ENCODE data around the gene DAW1. TPM values are rescaled to one million over a fixed set of nuclear protein-coding genes. Genes with fewer than 3 reads are reported as not detected.

Gene DAW1
- total RNA-seq, 2 experiments from 2014 or later: not detected

- Histone ChIP-seq H3K4me3 (ENCODE audit: low read length) (no peak overlapping the region), H3K36me3 (ENCODE audit: insufficient read depth, low read length) (no peaks in the 10 kb centered on the region), H3K9me3 (ENCODE audit: control insufficient read depth in 1 of 2, insufficient read depth in 1 of 2, low read length in 2 of 2) (no peaks in the 10 kb centered on the region), H3K4me1 (ENCODE audit: insufficient read depth, low read length) (no peaks in the 10 kb centered on the region), H3K27ac (ENCODE audit: low read depth in 1 of 2, low read length in 2 of 2) (no peak overlapping the region), H3K27me3 (ENCODE audit: control insufficient read depth in 1 of 2, insufficient read depth in 2 of 2, low read length in 2 of 2) (no peaks in the 10 kb centered on the region)
- intact Hi-C loops (cut with DNase I, micrococcal nuclease): no loop called here
- Mint-ChIP-seq H3K4me1 (ENCODE audit: low read depth) (no peaks in the 10 kb centered on the region), H3K27ac (no peak overlapping the region), H3K9me3 (no peaks in the 10 kb centered on the region), H3K27me3 (no peaks in the 10 kb centered on the region), H3K4me3 (no peak overlapping the region), H3K36me3 (ENCODE audit: low read depth) (no peaks in the 10 kb centered on the region)
- ATAC-seq (ENCODE audit: poor library complexity) (no peak), DNase-seq (no peak)
- ChIA-PET POLR2A (no interaction called here), CTCF (no interaction called here)
- no peak for TF ChIP-seq CTCF (IDR thresholded peaks at IDR 0.05)
Measured at GRCh38 chr2:227971619-227972230, 100.3 kb downstream of the DAW1 start.

- Histone ChIP-seq H3K4me1 (ENCODE audit: insufficient read depth, low read length) (no peaks in the 10 kb centered on the region), H3K4me3 (ENCODE audit: low read length) (no peak overlapping the region), H3K9me3 (ENCODE audit: control insufficient read depth in 1 of 2, insufficient read depth in 1 of 2, low read length in 2 of 2) (no peaks in the 10 kb centered on the region), H3K27ac (ENCODE audit: low read depth in 1 of 2, low read length in 2 of 2) (no peak overlapping the region), H3K27me3 (ENCODE audit: control insufficient read depth in 1 of 2, insufficient read depth in 2 of 2, low read length in 2 of 2) (no peaks in the 10 kb centered on the region), H3K36me3 (ENCODE audit: insufficient read depth, low read length) (no peaks in the 10 kb centered on the region)
- no peak for DNase-seq
- intact Hi-C loops (cut with DNase I, micrococcal nuclease): no loop called here
- no peaks in the 10 kb centered on the region for H3K27me3 Mint-ChIP-seq
- CTCF ChIA-PET: no interaction called here
- H3K9me3 Mint-ChIP-seq: no peaks in the 10 kb centered on the region
- ATAC-seq (ENCODE audit: poor library complexity): no peak
- no peak overlapping the region for H3K27ac Mint-ChIP-seq
- TF ChIP-seq CTCF (IDR thresholded peaks at IDR 0.05): no peak
- no peaks in the 10 kb centered on the region for H3K36me3 Mint-ChIP-seq (ENCODE audit: low read depth)
- H3K4me1 Mint-ChIP-seq (ENCODE audit: low read depth): no peaks in the 10 kb centered on the region
- POLR2A ChIA-PET: no interaction called here
- no peak overlapping the region for H3K4me3 Mint-ChIP-seq
Measured at GRCh38 chr2:227973241-227973640, 101.8 kb downstream of the DAW1 start.

Other genes with a start within 250 kb of the DAW1 start
- not detected for gene SCYGR5, start 204.8 kb upstream of the DAW1 start, total RNA-seq
- gene SLC19A3, start 153.6 kb upstream of the DAW1 start, total RNA-seq: not detected
- not detected for gene SCYGR6, start 146.9 kb upstream of the DAW1 start, total RNA-seq
- not detected for gene SCYGR7, start 143.3 kb upstream of the DAW1 start, total RNA-seq
- gene SCYGR8, start 125.7 kb upstream of the DAW1 start, total RNA-seq: not detected
- gene CCL20, start 57.8 kb upstream of the DAW1 start, total RNA-seq: 1 to 10 TPM; 1.5 to 2.2 TPM

All from CD4-positive, alpha-beta T cell (primary cell).